Inferior parietal cortex (tissue), 1 donor: ENCODE measurements around the gene GOLGA8N.

Source experiments
- DNase-seq: peaks from one replicate; pipeline ENCODE4 v3.0.0-alpha.2; 2016; ENCODE audit errors: extremely low spot score

GOLGA8N gene

GRCh38 chr15:32651229-32651837 is 58.1 kb downstream of the GOLGA8N start:
- peak; percentile 73 for DNase-seq

GRCh38 chr15:32652178-32652577 is 58.9 kb downstream of the GOLGA8N start:
- no peak for DNase-seq

- no peak for DNase-seq
Observed at GRCh38 chr15:32656091-32656490, 62.8 kb downstream of the GOLGA8N start.

- DNase-seq = no peak
Observed at GRCh38 chr15:32656496-32656895, 63.2 kb downstream of the GOLGA8N start.
